ENCODE data around the gene PPIE. TPM values are rescaled to one million over a fixed set of nuclear protein-coding genes. Genes with fewer than 3 reads are reported as not detected.
"Not testable (repeated sequence)": the region's sequence is repeated elsewhere in the genome, so short reads cannot be mapped to it uniquely, and the experiment has no call there.

PPIE gene
- total RNA-seq, 1 donor from 2014 or later: 27.9 TPM

DNA sequence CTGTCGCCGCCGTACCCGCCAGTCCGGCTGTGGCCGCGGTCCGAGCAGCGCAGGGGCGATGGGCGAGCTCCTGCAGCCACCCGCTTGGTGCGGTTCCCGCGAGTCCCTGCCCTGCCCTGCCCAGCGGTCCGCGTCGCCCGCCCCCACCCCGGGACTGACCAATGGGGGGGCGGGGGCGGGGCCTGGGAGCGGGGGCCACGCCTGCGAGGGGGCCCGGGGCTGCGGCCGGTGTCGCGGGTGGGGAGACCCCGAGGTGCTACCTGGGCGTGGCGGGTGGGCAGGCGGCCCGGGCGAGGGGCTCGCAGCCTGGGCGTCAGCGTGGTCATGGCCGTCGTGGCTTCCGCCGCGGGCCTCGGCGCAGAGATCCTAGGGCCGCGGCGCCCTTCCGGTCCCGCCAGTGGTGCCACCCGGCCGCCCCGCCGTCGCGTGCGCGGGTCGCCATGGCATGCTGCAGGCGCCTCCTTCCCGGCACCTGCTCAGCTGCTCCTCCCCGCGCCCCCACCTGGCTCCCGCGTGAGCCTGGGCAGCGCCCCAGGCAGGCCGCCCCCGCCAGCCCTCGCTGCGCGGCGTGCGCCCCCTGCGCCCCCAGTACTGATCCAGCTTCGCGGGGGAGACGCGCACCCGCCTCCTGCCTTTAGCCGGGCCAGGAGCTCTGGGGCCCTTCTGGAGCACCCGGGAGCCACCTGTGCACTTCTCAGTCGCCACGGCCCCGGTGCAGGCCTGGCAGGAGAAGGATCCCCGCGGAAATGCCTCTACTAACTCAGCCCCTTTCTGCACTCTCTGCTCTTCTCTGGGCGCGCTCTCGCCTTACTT, 50.3 kb downstream of the PPIE start, which contains the start of gene BMP8B:
TSS of gene BMP8B (minus strand) at position 108 of the 813 bp plus-strand sequence. CDS start 380 bp downstream, outside the sequence.
- DNase-seq (peak; percentile 76), ATAC-seq (ENCODE audit: poor library complexity) (peak; percentile 77)
- intact Hi-C loops (cut with DNase I): no loop called here

DNA sequence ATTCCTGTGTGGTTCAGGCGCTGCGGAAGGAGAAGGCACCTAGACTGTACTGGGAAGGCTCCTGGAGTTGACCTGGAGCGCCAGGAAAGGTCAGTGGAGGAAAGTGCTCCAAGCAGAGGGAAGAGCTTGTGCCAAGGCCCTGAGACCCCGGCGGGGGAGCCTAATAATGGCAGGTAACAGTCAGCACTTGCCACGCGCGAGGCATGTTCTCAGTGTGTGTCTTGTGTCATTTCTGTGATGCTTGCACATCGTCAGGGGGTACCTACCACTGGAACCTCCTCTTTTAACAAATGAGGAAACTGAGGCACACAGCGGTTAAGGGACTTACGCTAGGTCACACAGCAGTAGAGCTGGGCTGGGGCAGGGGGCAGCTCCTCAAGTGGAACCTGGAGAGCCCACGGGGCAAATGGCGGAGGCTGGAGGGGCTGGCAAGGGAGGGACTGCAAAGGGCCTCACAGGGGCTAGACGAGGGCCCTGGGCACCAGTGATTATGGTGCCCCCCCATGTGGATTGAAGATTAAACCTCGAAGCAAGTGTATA, 51.0 kb downstream of the PPIE start:
- DNase-seq (no peak), ATAC-seq (ENCODE audit: poor library complexity) (no peak)
- intact Hi-C loops (cut with DNase I): no loop called here

DNA sequence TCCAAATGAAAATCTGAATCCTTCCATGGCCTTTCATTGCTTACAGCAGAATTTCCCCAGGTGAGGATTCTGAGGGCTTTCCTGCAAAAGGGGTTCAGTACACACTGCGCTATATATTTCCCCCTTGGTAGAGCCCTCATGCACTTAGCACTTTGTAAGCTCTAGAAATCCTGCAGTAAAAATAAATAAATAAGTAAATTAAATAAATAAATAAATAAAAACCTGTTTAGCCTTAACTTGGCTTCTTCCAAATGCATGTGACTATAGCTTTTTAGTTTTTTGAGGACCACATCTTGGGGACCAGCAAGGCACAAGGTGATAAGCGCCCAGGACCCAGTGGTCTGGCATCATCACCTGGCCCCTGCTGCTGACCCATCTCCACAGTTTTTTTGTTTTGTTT, 53.2 kb downstream of the PPIE start:
- no peak for DNase-seq
- no peak for ATAC-seq (ENCODE audit: poor library complexity)
- intact Hi-C loops (cut with DNase I): no loop called here

DNA sequence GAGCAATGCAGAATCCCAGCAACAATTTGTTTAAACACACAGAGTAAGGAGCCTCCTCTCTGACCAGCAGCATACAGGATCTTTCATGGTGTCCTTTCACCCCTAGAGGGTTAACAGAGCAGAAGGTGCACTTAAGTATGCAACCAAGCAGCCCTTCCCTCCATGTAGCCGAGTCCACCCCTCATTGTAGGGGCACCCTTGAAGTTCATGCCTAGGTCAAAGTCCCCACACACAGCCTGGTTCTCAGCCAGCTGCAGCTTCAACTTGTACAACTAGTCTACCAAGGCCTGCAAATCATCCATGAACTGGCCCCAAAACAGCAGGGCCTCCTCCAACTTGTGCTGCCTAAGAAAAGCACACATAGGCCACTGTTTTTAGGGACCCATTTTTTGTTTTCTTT, 57.0 kb downstream of the PPIE start:
- ATAC-seq (ENCODE audit: poor library complexity): no peak
- intact Hi-C loops (cut with DNase I): no loop called here

DNA sequence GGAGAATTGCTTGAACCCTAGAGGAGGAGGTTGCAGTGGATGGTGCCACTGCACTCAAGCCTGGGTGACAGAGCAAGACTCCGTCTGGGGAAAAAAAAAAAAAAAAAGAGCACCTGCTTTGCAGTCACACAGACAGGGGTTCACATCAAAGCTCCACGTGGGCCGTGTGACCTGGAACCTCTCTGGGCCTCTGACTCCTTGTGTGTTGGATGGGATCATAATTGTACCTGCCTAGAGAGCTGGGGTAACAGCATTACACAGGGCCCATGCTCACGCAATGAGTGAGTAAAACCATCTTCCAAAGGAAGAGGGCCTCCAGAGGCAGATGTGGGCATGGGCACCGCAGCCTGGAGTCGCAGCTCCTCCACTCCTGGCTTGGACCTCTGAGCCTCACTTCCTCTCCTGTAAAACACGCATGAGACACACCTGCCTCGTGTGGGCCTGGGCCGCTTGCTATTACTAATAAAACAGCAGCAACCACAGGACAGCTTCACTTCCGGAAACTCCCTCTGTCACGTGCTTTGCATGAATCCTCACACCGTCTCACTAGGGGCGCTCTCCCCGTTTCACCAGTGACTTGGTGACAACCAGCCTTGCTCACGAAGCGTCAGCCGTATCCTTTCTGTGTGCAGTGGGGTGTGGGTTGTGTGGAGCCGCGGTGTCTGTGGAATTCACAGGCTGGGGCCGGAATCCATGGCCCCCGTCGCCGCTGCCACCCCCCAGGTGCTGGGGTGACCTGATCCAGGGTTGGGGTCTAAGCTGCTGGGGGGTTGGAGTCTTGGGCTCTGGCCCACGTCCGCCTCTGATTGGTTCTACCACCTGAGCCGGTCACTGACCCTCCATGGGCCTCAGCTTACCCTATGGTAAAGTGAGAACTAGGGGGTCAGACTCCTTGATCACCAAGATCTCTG, 60.4 kb downstream of the PPIE start:
- peak; percentile 78 for ATAC-seq (ENCODE audit: poor library complexity)
- intact Hi-C loops (cut with DNase I): not testable (repeated sequence)
- DNase-seq: peak; percentile 76

More for the DNA sequence above, 57.0 kb downstream of the PPIE start:
- DNase-seq: no peak

DNA sequence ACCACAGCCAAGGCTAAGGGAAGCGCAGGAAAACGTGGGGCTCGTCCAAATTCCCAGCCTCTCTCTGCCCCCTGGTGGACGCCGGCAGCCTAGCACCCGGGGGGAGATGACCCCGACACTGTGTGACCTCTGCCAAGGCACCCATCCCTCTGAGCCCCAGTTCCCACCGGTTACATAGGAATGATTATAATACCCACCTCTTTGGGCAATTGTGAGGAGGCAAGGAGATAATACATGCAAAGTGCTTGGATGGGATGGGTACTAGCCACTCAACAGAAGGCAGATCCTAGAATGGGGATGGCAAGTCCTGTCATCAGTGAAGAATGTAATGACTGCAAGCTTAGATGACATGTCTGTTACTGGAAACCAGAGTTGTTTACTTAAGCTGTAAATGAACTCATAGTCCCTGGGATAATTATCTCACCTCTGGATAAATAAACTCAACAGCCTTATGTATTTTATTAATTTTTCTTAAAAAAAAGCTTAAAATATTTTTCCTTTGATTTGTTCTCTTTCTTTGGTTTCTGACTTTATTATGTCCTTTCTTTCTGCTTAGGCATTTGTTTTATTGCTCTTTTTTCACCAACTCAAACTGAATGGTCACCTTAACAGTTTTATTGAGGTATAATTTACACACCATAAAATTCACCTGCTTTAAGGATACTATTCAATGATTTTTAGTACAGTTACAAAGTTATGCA, 61.2 kb downstream of the PPIE start:
- intact Hi-C loops (cut with DNase I): no loop called here
- DNase-seq: peak; percentile 74
- peak; percentile 91 for ATAC-seq (ENCODE audit: poor library complexity)

DNA sequence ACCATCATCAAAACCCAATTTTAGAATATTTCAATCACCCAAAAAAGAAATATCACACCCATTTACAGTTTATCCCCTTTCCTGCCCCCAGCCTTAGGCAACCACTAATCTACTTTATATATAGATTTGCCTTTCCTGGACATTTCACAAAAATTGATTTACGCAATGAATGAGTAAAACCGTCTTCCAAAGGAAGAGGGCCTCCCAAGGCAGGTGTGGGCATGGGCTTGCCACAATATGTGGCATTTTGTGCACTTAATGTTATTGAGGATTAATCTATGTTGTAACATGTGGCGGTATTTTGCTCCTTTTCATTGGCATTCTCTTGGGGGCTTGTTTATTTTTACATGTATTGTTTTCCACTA, 61.8 kb downstream of the PPIE start:
- ATAC-seq (ENCODE audit: poor library complexity): no peak
- intact Hi-C loops (cut with DNase I): no loop called here

DNA sequence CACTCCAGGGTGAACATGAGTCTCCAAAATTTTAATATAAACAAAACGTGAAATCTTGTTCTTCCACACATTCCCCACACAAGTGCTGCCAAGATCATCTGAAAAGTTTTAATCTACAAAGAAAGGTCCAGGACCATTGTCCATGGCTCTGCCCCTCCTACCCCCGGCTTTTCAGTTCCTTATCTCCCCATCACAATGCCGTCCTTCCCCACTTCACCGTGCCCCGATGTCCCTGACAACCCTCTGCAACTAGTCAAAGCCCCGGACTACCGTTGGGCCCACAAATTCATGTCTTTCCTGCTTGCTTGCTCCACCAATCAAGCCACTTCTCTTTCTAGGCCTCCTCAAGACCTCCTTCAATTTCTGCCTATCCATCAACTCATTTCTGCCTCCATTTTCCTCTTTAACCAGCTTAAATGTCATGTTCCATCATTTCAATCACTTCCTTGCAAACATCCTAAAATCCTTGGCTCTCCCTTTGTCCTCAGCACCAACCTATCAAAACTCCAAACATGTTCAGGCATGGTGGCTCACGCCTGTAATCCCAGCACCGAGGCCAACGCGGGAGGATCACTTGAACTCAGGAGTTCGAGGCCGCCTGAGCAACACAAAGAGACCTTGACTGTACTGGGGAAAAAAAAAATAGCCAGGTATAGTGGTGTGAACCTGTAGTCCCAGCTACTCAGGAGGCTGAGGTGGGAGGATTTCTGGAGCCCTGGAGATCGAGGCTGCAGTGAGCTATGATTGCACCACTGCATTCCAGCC, 64.0 kb downstream of the PPIE start:
- intact Hi-C loops (cut with DNase I): no loop called here
- no peak for DNase-seq
- ATAC-seq (ENCODE audit: poor library complexity): no peak

More for the DNA sequence above, 61.8 kb downstream of the PPIE start:
- no peak for DNase-seq

DNA sequence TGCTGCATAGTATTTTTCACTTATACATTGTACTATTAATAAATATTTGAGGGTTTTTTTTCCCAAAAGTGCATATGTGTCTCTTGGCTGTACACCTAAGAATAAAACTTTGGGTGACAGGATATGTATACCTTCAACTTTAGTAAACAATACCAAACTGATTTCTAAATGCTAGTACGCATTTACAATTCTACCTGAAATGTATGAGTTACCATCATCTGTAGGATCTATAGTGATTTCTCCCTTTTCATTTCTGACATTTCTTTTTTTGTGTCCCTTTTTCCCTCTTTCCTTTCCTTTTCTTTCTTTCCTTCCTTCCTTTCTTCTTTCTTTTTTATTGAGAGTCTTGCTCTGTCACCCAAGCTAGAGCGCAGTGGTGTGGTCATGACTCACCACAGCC, 66.7 kb downstream of the PPIE start:
- ATAC-seq (ENCODE audit: poor library complexity): no peak
- intact Hi-C loops (cut with DNase I): no loop called here
- no peak for DNase-seq

DNA sequence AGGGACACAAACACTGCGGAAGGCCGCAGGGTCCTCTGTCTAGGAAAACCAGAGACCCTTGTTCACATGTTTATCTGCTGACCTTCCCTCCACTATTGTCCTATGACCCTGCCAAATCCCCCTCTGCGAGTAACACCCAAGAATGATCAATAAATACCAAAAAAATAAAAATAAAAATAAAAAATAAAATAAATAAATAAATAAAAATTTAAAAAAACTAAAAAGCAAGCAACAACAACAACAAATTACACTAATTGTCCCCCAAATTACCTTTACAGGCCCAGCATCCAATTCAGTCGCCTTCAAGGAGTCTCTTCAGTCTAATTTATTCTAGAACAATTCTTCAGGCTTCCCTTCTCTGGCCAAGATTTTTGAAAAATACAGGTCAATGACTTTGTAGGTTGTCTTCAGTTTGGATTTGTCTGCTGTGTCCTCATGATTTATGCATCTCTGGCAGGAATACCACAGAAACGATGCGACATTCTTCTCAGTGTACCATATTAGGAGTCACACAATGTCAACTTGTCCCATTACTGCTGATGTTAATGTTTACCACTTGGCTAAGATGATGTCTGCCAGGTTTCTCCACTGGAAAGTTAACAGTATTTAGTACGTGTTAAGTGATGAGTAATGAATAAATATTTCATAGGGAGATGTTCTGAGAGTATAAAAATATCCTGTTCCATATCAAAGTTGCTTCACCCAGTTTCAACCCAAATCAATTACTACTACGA, 70.3 kb downstream of the PPIE start:
- ATAC-seq (ENCODE audit: poor library complexity) (no peak), DNase-seq (no peak)
- intact Hi-C loops (cut with DNase I): no loop called here

DNA sequence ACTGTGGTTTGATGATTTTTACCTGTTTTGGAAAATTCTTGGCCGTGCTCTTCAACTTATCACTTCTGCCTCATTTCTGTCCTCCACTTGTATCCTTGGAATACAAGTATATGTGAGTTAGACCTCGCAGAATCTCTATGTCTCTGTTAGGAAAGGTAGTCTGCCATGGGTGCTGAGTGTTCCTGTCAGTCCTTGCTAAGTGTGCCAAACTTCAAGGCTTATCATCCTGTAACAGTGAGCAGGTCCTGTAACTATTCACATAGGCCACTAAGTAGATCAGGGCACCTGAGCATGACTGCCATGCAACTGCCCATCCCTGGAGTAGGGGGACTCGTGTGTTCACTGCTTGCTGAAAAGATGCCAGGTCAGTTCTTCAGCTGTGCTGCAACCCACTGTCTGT, 74.2 kb downstream of the PPIE start:
- DNase-seq: no peak
- intact Hi-C loops (cut with DNase I): no loop called here
- ATAC-seq (ENCODE audit: poor library complexity): peak; percentile 78

Other genes starting within 250 kb of the PPIE start
- gene BMP8A, start 247.2 kb upstream of the PPIE start, total RNA-seq: 0.30 TPM
- 232 TPM for gene PABPC4, start 162.1 kb upstream of the PPIE start, total RNA-seq
- 16.9 TPM for gene HEYL, start 99.2 kb upstream of the PPIE start, total RNA-seq
- gene NT5C1A, start 66.8 kb upstream of the PPIE start, total RNA-seq: 30.4 TPM
- gene HPCAL4, start 47.4 kb upstream of the PPIE start, total RNA-seq: 2.8 TPM
- 0.65 TPM for gene OXCT2, start 32.5 kb downstream of the PPIE start, total RNA-seq
- gene BMP8B, start 50.0 kb downstream of the PPIE start, total RNA-seq: 0.27 TPM
- 17.1 TPM for gene TRIT1, start 144.6 kb downstream of the PPIE start, total RNA-seq
- 1.2 TPM for gene MYCL, start 163.0 kb downstream of the PPIE start, total RNA-seq
- 0.22 TPM for gene MFSD2A, start 216.3 kb downstream of the PPIE start, total RNA-seq